ENCODE results near the gene DFFB. TPM values are rescaled to one million over a fixed set of nuclear protein-coding genes. Genes with fewer than 3 reads are reported as not detected.

Gene DFFB
- total RNA-seq, 4 donors from 2014 or later = 7.4 to 18.3 (median 15.7) TPM; not detected in 1

DNA sequence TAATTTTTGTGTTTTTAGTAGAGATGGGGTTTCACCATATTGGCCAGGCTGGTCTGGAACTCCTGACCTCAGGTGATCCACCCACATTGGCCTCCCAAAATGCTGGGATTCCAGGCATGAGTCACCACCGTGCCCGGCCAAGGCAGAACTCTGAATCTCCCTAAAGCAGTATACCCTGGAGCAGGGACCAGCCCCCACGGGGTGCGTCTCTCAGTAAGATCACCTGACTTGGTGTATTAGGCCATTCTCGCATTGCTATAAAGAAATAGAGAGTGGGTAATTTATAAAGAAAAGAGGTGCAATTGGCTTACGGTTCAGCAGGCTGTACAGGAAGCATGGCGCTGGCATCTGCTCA lies 14.2 kb downstream of the DFFB start:
- intact Hi-C loops (cut with DNase I; ENCODE audit: low total_unique reads) (no loop called here), in situ Hi-C loops (cut with MboI; ENCODE audit: low pct_ligation_motif_present in 1 of 4, low pct_unique_long_range_greater_than_20kb in 1 of 4, low sequenced_read_pairs in 3 of 4) (no loop called here)
- TF ChIP-seq EP300 (IDR thresholded peaks at IDR 0.05; ENCODE audit: low read depth) (no peak), POLR2A (IDR thresholded peaks at IDR 0.05) (no peak), POLR2AphosphoS5 (IDR thresholded peaks at IDR 0.05) (no peak)
- TF ChIP-seq, protein P1, sequence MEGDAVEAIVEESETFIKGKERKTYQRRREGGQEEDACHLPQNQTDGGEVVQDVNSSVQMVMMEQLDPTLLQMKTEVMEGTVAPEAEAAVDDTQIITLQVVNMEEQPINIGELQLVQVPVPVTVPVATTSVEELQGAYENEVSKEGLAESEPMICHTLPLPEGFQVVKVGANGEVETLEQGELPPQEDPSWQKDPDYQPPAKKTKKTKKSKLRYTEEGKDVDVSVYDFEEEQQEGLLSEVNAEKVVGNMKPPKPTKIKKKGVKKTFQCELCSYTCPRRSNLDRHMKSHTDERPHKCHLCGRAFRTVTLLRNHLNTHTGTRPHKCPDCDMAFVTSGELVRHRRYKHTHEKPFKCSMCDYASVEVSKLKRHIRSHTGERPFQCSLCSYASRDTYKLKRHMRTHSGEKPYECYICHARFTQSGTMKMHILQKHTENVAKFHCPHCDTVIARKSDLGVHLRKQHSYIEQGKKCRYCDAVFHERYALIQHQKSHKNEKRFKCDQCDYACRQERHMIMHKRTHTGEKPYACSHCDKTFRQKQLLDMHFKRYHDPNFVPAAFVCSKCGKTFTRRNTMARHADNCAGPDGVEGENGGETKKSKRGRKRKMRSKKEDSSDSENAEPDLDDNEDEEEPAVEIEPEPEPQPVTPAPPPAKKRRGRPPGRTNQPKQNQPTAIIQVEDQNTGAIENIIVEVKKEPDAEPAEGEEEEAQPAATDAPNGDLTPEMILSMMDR (IDR thresholded peaks at IDR 0.05) = no peak
- WGBS, 2 donors (ENCODE audit: low coverage in 1 of 2) = 94% methylated on average over 7 of the region's 7 CpGs; no CpG with 5 or more reads in 1 of the 2 donors
- H3K27me3 ChIP-seq = no peaks in the 10 kb centered on the region
- H3K4me1 ChIP-seq = no peaks in the 10 kb centered on the region
- no peak overlapping the region for H3K4me3 ChIP-seq
- peaks cover 0 to 16% (median 0%) of the 10 kb centered on the region in 4 donors for H3K36me3 ChIP-seq
- no peaks in the 10 kb centered on the region for H3K9me3 ChIP-seq
- no peak for DNase-seq
- no peak overlapping the region for H3K27ac ChIP-seq

DNA sequence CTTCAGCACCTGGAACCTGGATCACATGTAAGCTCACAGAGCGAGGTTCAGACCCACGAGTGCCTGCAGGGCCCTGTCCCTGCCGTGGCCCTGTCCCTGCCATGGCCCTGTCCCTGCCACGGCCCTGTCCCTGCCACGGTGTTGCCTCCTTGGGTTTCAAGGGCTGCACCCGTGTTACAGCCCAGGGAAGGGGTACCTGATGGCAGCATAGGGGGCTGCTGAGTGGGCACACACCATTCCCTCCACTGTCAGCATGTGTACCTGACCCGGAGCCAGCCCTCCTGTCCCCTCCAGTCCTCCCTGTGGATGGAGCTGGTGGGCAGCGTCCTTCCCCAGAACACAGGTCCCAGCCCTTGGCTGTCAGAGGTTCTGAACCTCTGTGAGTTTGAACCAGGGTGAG lies 15.3 kb downstream of the DFFB start:
- TF ChIP-seq POLR2AphosphoS5 (IDR thresholded peaks at IDR 0.05) (no peak), POLR2A (IDR thresholded peaks at IDR 0.05) (no peak), EP300 (IDR thresholded peaks at IDR 0.05; ENCODE audit: low read depth) (no peak)
- TF ChIP-seq, protein P1 (IDR thresholded peaks at IDR 0.05) = no peak
- no peak for DNase-seq
- no peak overlapping the region for H3K4me3 ChIP-seq
- WGBS, 2 donors (ENCODE audit: low coverage in 1 of 2) = 93% methylated on average over 7 of the region's 8 CpGs; no CpG with 5 or more reads in 1 of the 2 donors
- intact Hi-C loops (cut with DNase I; ENCODE audit: low total_unique reads) = no loop called here
- H3K27ac ChIP-seq = no peak overlapping the region
- in situ Hi-C loops (cut with MboI; ENCODE audit: low pct_ligation_motif_present in 1 of 4, low pct_unique_long_range_greater_than_20kb in 1 of 4, low sequenced_read_pairs in 3 of 4) = no loop called here
- no peaks in the 10 kb centered on the region for H3K27me3 ChIP-seq
- no peaks in the 10 kb centered on the region for H3K4me1 ChIP-seq
- peaks cover 0 to 16% (median 0%) of the 10 kb centered on the region in 4 donors for H3K36me3 ChIP-seq
- no peaks in the 10 kb centered on the region for H3K9me3 ChIP-seq

DNA sequence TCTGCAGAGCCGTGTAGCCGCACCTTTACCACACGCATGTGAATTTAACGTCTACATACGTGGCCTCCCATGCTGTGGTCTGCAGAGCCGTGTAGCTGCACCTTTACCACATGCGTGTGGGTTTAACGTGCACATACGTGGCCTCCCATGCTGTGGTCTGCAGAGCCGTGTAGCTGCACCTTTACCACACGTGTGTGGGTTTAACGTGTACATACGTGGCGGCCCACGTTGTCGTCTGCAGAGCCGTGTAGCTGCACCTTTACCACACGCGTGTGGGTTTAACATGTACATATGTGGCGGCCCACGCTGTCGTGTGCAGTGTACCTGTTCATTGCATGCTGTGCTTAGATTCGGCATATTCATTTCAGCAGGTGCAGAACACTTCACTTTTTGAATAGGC lies 17.5 kb downstream of the DFFB start:
- H3K4me3 ChIP-seq = no peak overlapping the region
- 88 to 100% methylated on average over 1 to 23 of the region's 23 CpGs for WGBS, 2 donors (ENCODE audit: low coverage in 1 of 2)
- peaks cover 0 to 32% (median 6%) of the 10 kb centered on the region in 4 donors for H3K36me3 ChIP-seq
- no peak for DNase-seq
- no peaks in the 10 kb centered on the region for H3K27me3 ChIP-seq
- TF ChIP-seq POLR2AphosphoS5 (IDR thresholded peaks at IDR 0.05) (no peak), POLR2A (IDR thresholded peaks at IDR 0.05) (no peak), EP300 (IDR thresholded peaks at IDR 0.05; ENCODE audit: low read depth) (no peak)
- TF ChIP-seq, protein P1 (IDR thresholded peaks at IDR 0.05) = no peak
- in situ Hi-C loops (cut with MboI; ENCODE audit: low pct_ligation_motif_present in 1 of 4, low pct_unique_long_range_greater_than_20kb in 1 of 4, low sequenced_read_pairs in 3 of 4) = no loop called here
- intact Hi-C loops (cut with DNase I; ENCODE audit: low total_unique reads) = no loop called here
- no peak overlapping the region for H3K27ac ChIP-seq
- H3K4me1 ChIP-seq = no peaks in the 10 kb centered on the region
- H3K9me3 ChIP-seq = peaks cover 6 to 9% of the 10 kb centered on the region in 2 donors

DNA sequence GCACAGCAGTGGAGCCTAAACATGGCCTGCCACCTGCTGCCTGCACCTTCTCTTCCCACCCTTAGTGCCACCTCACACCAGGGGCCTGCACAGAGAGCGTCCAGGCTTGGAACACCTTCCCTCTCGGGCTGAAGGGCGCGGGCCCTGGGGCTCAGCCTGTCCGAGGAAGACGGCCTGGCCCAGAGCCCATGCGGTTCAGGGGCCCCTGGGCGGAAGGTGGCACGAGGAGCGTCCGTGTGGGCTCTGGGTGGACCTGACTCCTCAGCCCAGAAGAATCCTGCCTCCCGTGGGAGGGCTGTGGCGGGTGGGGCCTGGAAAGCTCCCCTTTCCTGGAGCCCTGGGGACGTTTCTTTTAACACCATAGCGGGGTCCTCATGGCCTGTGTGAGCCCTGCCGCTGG lies 19.4 kb downstream of the DFFB start:
- DNase-seq = no peak
- intact Hi-C loops (cut with DNase I; ENCODE audit: low total_unique reads) = no loop called here
- Histone ChIP-seq H3K27ac (no peak overlapping the region), H3K4me1 (no peaks in the 10 kb centered on the region), H3K36me3 (peaks cover 0 to 33% (median 6%) of the 10 kb centered on the region in 4 donors), H3K27me3 (no peaks in the 10 kb centered on the region), H3K9me3 (peaks cover 6 to 9% of the 10 kb centered on the region in 2 donors), H3K4me3 (no peak overlapping the region)
- in situ Hi-C loops (cut with MboI; ENCODE audit: low pct_ligation_motif_present in 1 of 4, low pct_unique_long_range_greater_than_20kb in 1 of 4, low sequenced_read_pairs in 3 of 4) = no loop called here
- TF ChIP-seq POLR2AphosphoS5 (IDR thresholded peaks at IDR 0.05) (no peak), EP300 (IDR thresholded peaks at IDR 0.05; ENCODE audit: low read depth) (no peak), POLR2A (IDR thresholded peaks at IDR 0.05) (no peak)
- TF ChIP-seq, protein P1 (IDR thresholded peaks at IDR 0.05) = no peak
- 92% methylated on average over 16 of the region's 16 CpGs; no CpG with 5 or more reads in 1 of the 2 donors for WGBS, 2 donors (ENCODE audit: low coverage in 1 of 2)
